ENCODE results near the gene STAT1. TPM values are rescaled to one million over a fixed set of nuclear protein-coding genes. Genes with fewer than 3 reads are reported as not detected.
A peak's percentile ranks its signal among the peaks of the same experiment; 100 is the strongest.

Gene STAT1
- total and polyA plus RNA-seq, 2 donors (not counting 1 experiment from before 2014, with no cell fraction given), result 128 to 171 TPM

DNA sequence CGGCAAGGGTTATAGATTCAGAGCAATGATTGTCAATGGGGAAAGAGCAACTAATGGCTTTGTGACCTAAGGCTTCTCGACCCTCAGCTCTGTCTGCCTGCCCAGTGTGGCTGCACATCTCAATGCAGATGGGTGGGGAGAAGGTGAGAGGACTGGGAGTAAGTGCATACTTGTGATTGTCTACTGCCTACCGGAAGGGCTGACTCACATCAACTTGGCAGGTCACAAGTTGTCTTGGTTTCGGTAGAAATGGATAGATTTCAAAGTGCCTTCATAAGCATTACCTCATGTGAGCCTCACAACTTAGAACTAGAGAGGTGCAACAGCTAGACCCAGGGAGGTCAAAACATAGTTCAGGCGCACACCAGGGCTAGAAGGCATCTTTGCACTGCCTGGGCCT is 29.4 kb downstream of the STAT1 start:
- H3K36me3 ChIP-seq (ENCODE audit: control insufficient read depth, insufficient read depth, low read length), result peaks cover 27% of the 10 kb centered on the region
- no peak overlapping the region for H3K4me2 ChIP-seq (ENCODE audit: extremely low read depth, insufficient read depth, low read length)
- no peak overlapping the region for H3K27ac ChIP-seq (ENCODE audit: insufficient read depth, low read length)

DNA sequence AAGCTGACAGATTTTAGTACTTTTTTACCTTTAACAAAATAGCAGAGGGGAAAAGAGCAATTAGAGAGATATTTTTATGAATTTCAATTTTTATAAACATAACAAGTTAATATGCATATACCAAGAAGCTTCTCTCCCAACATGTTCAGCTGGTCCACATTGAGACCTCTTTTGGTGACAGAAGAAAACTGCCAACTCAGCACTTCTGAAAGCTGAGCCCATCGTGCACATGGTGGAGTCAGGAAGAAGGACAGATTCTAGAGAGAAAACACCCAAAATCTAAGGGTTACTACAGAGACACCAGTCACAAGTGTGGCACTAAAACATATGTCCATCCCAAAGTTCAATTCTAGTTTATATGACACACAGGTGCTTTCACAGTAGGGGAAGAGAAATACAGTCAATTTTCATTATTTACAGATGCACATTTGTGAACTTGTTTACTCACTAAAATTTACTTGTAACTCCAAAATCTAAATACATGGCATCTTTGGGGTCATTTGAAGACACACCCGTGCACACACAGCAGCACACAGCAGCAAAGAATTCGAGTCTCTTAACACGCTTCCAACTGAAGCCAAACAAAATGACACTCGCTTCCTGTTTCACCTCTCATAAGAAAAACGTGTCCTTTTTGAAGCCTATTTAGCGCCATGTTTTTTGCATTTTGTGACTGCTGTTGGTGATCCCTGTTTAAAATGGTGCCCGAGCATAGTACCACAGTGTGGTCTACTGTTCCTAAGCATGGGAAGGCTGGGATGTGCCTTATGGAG is 31.5 kb downstream of the STAT1 start:
- Histone ChIP-seq H4K20me1 (ENCODE audit: control insufficient read depth, extremely low read depth, insufficient read depth, low read length) (no peaks in the 10 kb centered on the region), H2AFZ (ENCODE audit: low read length) (no peak overlapping the region), H3K4me1 (ENCODE audit: control insufficient read depth, extremely low read depth, insufficient read depth, low read length) (peaks cover 2% of the 10 kb centered on the region), H3K9ac (ENCODE audit: insufficient read depth, low read length) (no peak overlapping the region), H3K27me3 (ENCODE audit: control insufficient read depth, insufficient read depth, low read length) (no peaks in the 10 kb centered on the region), H3K79me2 (ENCODE audit: control insufficient read depth, insufficient read depth, low read length) (no peaks in the 10 kb centered on the region), H3K27ac (ENCODE audit: insufficient read depth, low read length) (no peak overlapping the region), H3K36me3 (ENCODE audit: control insufficient read depth, insufficient read depth, low read length) (peaks cover 29% of the 10 kb centered on the region), H3K4me3 (replicated peaks in 1 of 4; ENCODE audit: control extremely low read depth in 1 of 4, insufficient read depth in 1 of 4, low read depth in 3 of 4, low read length in 4 of 4) (no peak overlapping the region), H3K9me3 (ENCODE audit: control insufficient read depth, insufficient read depth, low read depth, low read length) (no peaks in the 10 kb centered on the region), H3K4me2 (ENCODE audit: extremely low read depth, insufficient read depth, low read length) (no peak overlapping the region)
- TF ChIP-seq, protein P1, sequence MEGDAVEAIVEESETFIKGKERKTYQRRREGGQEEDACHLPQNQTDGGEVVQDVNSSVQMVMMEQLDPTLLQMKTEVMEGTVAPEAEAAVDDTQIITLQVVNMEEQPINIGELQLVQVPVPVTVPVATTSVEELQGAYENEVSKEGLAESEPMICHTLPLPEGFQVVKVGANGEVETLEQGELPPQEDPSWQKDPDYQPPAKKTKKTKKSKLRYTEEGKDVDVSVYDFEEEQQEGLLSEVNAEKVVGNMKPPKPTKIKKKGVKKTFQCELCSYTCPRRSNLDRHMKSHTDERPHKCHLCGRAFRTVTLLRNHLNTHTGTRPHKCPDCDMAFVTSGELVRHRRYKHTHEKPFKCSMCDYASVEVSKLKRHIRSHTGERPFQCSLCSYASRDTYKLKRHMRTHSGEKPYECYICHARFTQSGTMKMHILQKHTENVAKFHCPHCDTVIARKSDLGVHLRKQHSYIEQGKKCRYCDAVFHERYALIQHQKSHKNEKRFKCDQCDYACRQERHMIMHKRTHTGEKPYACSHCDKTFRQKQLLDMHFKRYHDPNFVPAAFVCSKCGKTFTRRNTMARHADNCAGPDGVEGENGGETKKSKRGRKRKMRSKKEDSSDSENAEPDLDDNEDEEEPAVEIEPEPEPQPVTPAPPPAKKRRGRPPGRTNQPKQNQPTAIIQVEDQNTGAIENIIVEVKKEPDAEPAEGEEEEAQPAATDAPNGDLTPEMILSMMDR (conservative IDR thresholded peaks at IDR 0.05 in 1 of 2, IDR thresholded peaks at IDR 0.05 in 1 of 2; ENCODE audit: low read depth in 1 of 2, low read length in 2 of 2), result no peak
- no peak for TF ChIP-seq EZH2 (IDR thresholded peaks at IDR 0.05; ENCODE audit: low read length, missing control alignments)
- DNase-seq (ENCODE audit: low read depth in 2 of 2), result no peak

More for the DNA sequence above, 29.4 kb downstream of the STAT1 start:
- no peaks in the 10 kb centered on the region for H4K20me1 ChIP-seq (ENCODE audit: control insufficient read depth, extremely low read depth, insufficient read depth, low read length)
- peak; percentile 16 to 95 for DNase-seq (ENCODE audit: low read depth in 2 of 2)
- no peak overlapping the region for H3K4me3 ChIP-seq (replicated peaks in 1 of 4; ENCODE audit: control extremely low read depth in 1 of 4, insufficient read depth in 1 of 4, low read depth in 3 of 4, low read length in 4 of 4)
- TF ChIP-seq EZH2 (IDR thresholded peaks at IDR 0.05; ENCODE audit: low read length, missing control alignments), result no peak
- TF ChIP-seq, protein P1 (conservative IDR thresholded peaks at IDR 0.05 in 1 of 2, IDR thresholded peaks at IDR 0.05 in 1 of 2; ENCODE audit: low read depth in 1 of 2, low read length in 2 of 2), result no peak
- no peak overlapping the region for H3K9ac ChIP-seq (ENCODE audit: insufficient read depth, low read length)
- no peak overlapping the region for H2AFZ ChIP-seq (ENCODE audit: low read length)
- H3K9me3 ChIP-seq (ENCODE audit: control insufficient read depth, insufficient read depth, low read depth, low read length), result no peaks in the 10 kb centered on the region
- no peaks in the 10 kb centered on the region for H3K79me2 ChIP-seq (ENCODE audit: control insufficient read depth, insufficient read depth, low read length)
- no peaks in the 10 kb centered on the region for H3K27me3 ChIP-seq (ENCODE audit: control insufficient read depth, insufficient read depth, low read length)
- peaks cover 2% of the 10 kb centered on the region for H3K4me1 ChIP-seq (ENCODE audit: control insufficient read depth, extremely low read depth, insufficient read depth, low read length)

DNA sequence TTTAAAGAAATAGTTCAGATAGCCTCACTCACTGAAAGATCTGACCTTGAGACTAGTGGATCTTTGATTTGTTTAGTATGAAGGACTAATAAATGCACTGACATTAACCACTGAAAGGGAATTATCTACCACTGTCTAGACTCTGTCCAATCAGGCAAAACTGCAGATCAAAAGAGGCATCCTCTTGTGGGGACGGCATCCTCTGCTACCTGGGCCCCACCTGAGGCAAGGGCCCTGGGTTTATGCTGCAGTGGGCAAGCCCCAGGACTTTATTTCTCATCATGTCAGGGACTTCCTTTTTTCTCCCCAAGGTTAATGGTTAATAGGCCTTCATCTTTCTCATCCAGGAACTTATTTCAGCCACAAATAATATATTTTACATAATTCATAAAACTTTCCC is 32.2 kb downstream of the STAT1 start:
- H2AFZ ChIP-seq (ENCODE audit: low read length), result no peak overlapping the region
- peaks cover 30% of the 10 kb centered on the region for H3K36me3 ChIP-seq (ENCODE audit: control insufficient read depth, insufficient read depth, low read length)
- DNase-seq (ENCODE audit: low read depth in 2 of 2), result no peak
- no peaks in the 10 kb centered on the region for H3K9me3 ChIP-seq (ENCODE audit: control insufficient read depth, insufficient read depth, low read depth, low read length)
- H3K79me2 ChIP-seq (ENCODE audit: control insufficient read depth, insufficient read depth, low read length), result no peaks in the 10 kb centered on the region
- no peak overlapping the region for H3K4me2 ChIP-seq (ENCODE audit: extremely low read depth, insufficient read depth, low read length)
- H3K27me3 ChIP-seq (ENCODE audit: control insufficient read depth, insufficient read depth, low read length), result no peaks in the 10 kb centered on the region
- H3K27ac ChIP-seq (ENCODE audit: insufficient read depth, low read length), result no peak overlapping the region
- TF ChIP-seq, protein P1 (conservative IDR thresholded peaks at IDR 0.05 in 1 of 2, IDR thresholded peaks at IDR 0.05 in 1 of 2; ENCODE audit: low read depth in 1 of 2, low read length in 2 of 2), result no peak
- TF ChIP-seq EZH2 (IDR thresholded peaks at IDR 0.05; ENCODE audit: low read length, missing control alignments), result no peak
- no peak overlapping the region for H3K4me3 ChIP-seq (replicated peaks in 1 of 4; ENCODE audit: control extremely low read depth in 1 of 4, insufficient read depth in 1 of 4, low read depth in 3 of 4, low read length in 4 of 4)
- no peak overlapping the region for H3K9ac ChIP-seq (ENCODE audit: insufficient read depth, low read length)
- no peaks in the 10 kb centered on the region for H4K20me1 ChIP-seq (ENCODE audit: control insufficient read depth, extremely low read depth, insufficient read depth, low read length)
- peaks cover 2% of the 10 kb centered on the region for H3K4me1 ChIP-seq (ENCODE audit: control insufficient read depth, extremely low read depth, insufficient read depth, low read length)
